ENCODE data around the gene GRK6.
"Not testable (repeated sequence)": the region's sequence is repeated elsewhere in the genome, so short reads cannot be mapped to it uniquely, and the experiment has no call there.

Gene GRK6

DNA sequence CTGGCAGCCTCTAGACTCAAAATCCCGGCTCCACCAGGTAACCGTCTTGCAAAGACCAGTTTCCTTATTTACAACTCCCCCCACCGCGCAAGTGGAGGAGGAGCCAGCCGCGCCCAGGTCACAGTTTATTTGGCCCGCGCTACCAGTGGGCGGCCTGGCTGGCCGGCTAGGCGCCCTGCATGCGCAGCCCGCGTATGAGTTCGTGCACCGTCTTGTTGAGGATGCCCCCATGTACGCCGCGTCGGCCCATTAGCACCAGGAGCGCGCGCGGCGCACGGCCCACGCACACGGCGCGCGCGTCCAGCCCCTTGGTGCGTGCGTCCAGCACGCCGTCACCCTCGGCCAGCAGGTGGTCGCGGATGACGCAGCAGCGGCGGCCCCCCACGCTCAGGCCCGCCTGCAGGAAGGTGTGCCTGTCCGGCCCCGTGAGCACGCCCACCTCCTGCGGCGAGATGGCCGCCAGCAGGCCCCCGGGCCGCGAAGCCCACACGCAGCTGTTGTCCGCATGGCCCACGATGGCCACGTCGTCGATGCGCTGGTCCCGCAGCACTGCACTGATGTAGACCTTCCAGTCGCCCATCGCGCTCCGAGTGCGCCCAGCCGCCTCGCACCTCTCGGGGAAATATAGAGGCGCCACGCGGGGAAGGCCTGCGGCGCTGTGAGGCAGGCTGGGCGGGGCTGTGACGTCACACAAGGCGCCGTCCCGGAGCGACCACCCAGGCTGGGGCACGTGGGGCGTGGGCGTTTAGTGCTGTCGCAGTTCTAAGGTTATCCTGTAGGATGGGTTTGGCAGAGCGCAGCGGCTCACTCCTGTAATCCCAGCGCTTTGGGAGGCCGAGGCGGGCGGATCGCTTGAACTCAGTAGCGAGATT lies 26.2 kb upstream of the GRK6 start, which contains the start of gene PFN3:
Gene PFN3 (minus strand): TSS at position 665 of the 872 bp plus-strand sequence. CDS start 85 bp downstream, at position 580.
- DNase-seq, result no peak

DNA sequence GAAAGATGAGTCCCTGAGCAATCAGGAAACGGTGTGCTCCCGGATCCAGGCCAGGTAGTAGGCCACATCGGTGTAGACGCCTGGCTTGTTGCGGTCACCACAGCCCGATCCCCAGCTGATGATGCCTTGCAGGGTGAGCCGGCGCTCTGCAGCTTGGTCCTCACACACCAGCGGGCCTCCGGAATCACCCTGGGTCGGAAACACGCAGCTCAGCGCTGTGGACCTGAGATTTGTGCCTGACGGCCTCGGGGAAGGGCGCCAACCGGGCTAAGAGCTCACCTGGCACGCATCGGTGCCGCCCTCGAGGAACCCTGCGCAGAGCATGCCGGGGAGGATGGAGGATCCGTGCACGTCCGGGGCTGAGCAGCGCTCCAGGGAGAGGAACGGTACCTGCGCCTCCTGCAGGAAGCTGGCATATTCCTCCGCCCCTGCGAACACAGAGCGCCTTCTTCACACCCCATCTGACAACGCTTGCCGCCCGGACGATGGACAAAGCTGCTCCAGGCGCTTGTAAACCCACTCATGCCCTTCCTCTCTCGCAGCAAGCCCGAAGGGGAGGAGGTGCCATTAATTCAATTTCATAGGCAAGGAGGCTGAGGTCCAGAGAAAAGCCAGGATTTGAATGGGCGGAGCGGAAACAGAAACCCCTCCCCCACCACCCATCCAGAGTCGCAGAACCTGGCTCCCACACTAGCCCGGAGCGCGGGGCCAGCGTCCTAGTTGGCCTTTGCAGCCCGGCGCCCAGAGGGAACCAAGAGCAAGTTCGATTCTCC lies 24.0 kb upstream of the GRK6 start:
- DNase-seq, result peak; percentile 70

DNA sequence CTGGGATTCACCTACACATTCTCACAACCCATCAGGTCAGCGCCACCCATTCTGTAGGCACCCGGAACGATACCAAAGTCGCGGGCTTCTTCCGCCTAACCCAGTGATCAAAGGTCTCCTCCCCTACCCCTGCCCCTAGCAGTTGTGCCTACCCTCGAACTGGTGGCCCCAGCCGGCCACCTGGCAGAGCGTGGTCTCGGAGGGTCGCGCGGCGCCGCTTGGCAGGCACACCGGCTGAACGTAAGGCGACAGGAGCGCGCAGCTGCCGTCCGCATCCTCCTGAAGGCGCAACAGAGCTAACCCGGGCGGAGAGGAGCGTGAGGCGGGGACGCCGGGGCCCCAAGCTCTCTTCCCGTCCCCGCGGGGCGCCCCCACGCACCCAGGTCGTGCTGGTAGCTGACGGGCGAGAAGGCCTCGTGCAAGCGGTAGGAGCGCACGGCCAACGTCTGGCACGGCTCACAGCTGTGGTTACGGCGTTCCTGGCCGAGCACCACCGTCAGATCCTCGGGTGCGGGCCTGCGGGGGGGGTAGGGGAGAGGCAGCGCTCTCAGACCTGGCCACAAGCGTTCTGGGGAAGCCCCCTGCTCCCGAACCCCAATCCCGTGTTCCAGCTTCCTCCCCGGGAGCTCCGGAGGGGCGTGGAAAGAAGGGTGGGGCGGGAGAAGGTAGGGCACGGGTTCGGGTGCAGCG lies 23.2 kb upstream of the GRK6 start:
- DNase-seq, result peak; percentile 76

DNA sequence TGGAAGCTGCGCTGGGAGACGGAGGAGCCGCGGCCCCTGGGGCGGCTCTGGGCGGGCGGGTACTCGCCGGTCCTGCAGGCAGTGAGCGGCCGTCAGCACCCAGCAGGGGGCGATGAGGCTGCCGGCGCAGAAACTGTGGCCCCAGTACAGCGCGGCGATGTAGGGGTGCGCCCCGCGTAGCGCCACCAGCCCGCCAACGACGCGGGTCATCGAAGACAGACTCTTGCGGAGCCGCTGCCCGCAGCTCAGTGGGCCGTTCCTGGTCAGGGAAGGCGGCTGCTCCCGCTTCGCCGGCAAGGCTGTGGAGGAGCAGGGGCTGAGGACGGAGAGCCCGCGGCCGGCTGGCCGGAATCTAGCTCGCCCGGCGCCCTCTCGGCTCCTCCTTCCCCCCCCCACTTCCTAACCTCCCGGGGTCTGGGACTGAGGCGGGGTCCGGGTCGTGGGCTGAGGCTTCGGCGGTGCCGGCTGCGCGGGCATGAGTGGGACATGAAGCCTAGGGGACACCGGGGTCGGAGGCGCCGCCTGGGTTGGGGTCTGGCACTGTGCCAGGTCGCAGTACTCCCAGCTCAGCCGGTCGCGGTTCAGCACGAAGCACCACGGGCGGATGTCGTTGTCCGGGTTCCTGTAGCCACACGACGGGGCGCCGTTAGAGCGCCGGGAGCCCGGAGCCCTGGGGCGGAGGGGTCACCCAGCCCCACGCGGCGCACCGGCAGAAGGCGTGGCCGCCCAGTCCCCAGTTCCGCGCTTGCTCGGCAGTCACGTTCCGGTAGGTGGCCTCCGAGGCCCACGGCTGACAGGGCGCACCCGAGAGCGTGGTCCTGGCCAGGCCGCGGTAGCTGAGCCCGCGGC lies 22.5 kb upstream of the GRK6 start:
- DNase-seq, result peak; percentile 93

DNA sequence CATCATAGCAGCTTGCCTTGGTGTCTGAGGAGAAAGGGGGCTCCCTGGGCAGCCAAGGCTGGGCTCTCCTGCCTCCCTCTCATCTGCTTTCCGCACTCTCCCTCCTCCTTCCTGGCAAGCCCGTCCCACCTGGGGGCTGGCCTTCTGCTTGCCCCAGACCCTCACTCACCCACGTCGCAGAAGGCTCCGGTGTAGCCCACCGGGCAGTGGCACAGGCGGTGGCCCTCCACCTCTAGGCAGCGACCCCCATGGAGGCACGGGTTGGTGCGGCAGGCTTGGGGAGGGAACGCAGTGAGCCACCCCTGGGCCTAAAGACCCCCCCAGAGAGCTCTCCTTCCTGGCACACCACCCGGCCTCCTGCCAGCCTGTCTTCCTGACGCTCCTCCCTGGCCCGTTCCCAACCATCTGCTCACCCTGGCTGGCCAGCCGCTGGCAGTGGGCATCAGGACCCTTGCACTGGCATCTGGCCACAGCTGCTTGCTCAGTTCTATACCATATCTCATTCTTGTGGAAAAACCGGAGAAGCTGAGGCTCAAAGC lies 21.8 kb upstream of the GRK6 start:
- DNase-seq, result no peak

DNA sequence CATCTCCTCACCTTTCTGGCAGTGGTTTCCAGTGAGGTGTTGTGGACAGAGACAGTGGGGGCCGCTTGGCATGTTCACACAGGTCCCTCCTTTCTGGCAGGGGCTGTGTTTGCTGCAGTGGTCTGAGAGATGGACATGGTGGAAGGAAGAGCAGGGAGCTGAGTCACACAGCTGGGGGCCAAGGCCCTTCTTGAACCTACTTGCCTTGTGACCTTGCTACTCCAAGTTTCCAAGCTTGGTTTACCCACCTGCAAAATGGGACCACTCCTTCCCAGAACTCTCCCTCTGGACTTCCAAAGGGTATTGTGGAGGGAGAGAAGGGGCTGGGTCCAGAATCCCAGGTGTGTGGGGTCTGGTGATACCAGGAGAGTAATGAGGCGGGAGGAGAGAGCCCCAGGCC lies 21.2 kb upstream of the GRK6 start:
- no peak for DNase-seq

DNA sequence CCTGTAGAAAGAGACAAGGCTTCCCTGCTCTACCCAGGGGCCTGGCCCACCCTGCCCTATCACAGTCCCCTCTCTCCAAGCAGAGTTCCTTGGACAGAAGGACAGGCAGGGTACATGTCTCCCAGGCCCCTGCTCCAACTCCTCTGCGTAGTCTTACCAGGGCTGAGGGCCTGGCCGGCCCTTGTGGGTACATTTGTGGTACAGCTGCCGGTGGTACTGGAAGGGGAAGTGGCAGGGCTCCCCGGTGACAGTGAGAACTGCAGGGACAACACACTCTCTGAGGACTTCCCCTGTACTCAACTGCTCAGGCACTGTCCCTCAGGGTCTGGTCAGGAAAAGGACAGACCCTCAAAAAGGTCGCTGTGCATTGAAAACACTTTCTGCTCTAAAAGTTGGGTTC lies 20.7 kb upstream of the GRK6 start:
- no peak for DNase-seq

DNA sequence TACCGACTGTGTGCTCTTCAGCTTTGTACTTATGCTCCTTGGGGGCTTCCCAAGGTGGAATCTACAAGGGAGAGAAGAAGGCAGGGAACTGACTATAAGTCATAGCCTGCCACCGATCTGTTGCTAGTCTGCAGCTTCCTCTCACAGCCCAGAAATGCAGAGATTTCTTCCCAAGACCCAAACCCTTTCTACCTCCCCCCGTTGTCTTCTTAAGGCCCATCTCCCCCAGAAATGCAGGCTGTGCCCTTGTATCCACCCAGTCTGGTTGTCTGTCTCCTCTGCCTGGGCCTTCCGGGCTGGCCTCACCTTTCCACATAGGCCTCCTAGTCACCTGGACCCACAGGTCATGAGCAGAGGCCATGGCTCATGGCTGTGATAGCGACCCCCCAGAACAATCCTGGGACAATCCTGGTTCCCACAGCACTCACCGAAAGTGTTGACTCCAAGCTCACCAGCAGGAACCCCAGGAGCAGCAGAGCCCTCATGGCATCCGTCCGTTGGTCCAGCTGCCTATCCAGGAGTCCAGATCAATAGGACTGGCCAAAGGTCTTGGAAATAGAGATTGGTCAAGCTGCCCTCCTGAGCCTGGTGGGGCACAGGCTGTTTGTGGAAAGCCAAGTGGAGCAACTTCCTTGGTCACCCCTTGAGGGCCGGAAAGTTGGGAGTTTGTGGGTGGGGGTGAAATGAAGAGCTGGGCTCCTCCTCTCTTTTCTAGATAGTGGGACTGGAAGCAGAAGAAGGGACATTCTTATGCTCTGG lies 17.3 kb upstream of the GRK6 start, which contains the start of gene F12:
Gene F12 (minus strand): TSS at position 522 of the 759 bp plus-strand sequence. CDS start 37 bp downstream, at position 485.
- DNase-seq, result no peak

GRCh38 chr5:177410575-177410974 lies 15.9 kb upstream of the GRK6 start:
- DNase-seq, result no peak

- DNase-seq, result peak; percentile 88
These were observed 13.8 kb upstream of the GRK6 start for GRCh38 chr5:177412603-177413233.

DNA sequence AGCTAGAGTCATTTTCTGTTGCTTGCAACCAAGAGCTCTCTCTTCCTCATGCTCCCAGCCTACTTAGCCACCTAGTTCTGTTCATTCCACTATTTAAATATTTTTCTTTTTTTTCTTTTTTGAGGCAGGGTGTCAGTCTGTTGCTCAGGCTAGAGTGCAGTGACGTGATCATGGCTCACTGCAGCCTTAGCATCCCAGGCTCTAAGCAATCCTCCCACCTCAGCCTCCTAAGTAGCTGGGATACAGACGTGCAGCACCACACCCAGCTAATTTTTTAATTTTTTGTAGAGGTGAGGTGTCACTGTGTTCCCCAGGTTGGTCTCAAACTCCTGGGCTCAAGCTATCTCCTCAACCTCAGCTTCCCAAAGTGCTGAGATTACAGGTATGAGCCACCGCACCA lies 12.0 kb upstream of the GRK6 start:
- DNase-seq, result no peak

DNA sequence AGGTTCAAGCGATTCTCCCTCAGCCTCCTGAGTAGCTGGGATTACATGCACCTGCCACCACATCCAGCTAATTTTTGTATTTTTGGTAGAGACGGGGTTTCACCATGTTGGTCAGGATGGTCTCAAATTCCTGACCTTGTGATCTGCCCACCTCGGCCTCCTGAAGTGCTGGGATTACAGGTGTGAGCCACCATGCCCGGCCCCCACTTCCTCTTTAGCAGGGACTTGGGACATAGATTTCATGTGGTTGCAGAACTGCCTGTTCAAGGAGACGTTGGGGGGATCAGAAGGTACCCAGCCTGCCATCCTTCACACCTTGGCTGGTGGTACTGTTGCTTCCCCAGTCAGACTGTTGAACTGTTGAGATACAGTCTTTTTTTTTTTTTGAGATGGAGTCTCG lies 9.4 kb upstream of the GRK6 start:
- DNase-seq, result not testable (repeated sequence)

DNA sequence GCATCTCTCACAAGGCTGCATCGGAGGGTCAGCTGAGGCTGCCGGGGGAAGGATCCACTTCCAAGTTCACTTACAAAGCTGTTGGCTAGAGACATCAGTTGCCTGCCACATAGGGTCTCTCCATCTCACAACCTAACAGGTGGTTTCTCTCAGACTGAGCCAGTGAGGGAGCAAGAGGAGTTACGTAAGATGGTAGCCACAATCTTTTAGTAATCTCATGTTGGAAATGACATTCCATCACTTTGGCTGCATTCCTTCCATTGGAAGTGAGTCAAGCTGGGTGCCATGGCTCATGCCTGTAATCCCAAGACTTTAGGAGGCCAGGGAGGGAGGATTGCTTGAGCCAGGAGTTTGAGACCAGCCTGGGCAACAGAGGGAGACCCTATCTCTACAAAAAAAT lies 7.4 kb upstream of the GRK6 start:
- DNase-seq, result no peak

DNA sequence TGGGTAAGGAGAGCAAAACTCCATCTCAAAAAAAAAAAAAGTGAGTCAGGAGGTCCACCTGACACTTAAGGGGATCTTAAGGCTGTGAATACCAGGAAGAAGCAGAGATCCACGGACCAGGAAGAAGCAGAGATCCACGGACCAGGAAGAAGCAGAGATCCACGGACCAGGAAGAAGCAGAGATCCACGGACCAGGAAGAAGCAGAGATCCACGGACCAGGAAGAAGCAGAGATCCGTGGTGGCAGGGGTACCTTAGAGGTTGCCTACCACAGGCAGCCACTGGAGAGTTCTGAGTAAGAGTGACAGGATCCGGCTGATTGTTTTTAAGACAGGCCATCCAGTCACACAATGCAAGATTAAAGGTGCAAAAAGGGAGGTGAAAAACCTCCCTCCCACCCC lies 6.0 kb upstream of the GRK6 start:
- not testable (repeated sequence) for DNase-seq

- DNase-seq, result no peak
These were observed 5.2 kb upstream of the GRK6 start for GRCh38 chr5:177421062-177421798.

GRCh38 chr5:177423671-177424070 lies 2.8 kb upstream of the GRK6 start:
- no peak for DNase-seq

DNA sequence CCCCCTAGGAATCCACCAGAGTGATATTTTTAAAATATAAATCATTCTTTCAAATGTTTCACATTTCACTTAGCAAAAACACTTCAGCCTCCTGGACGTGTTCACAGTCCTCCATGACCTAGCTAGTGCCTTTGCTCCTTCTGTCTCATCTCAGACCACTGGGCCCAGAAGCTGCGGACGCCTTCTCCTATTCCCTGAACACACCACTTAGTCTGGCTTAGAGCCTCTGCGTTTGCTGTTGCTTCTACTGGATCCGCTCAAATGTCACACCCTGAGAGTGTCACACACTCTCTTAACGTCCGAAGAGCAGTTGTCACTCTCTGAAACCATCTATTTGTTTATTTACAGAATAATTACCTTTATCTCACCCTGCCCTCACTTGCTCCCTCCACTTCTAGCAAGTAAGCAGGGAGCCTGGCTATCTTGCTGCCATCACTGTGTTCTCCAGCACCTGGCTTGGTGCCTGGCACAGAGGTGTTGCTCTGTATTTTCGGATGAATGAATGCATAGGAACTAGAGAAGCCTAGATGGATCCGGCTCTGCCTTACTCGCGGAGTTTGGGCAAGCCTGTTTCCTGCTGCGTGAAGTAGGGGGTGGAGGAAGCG lies 1.2 kb upstream of the GRK6 start:
- DNase-seq, result no peak

DNA sequence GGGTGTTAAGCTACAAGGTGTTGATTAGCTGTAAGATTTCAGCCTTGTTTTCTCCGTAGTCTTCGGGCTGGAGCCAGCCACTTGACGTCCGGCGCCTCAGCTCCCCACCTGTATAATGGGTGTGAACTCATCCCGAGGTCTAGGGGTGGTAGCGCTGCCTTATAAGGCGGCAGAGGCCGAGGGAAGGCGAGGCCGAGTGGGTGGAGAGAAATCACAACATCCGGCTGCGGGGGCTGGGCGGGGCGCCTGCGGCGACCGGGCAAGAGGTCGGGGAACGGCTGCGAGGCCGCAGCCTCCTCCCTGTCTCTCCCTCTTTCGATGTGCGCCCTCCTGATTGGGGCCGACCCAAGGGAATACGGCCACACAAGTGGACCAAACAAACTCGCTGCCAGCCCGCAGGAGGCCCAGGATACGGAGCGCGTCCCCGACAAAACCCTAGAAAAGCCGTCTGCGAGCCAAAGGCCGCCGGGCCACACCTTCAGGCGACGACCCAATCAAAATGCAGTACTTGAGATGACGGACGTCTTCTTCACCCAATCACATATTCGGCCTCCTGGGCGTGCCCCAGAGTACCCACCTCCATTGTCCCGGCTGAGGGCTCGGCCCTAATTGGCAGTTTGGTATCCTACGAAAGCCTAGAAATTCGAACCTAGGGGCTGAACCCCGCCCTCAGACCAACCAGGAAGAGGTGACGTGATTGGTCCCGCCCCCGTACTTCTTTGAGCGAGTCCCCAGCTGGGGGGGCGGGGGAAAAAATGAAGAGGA lies 493 bp upstream of the GRK6 start:
- DNase-seq, result peak; percentile 100

All from RPMI8226 (cell line).